GM19372 (cell line): ENCODE data around the gene SRMS.

Experiments used
- ATAC-seq: cut with Tn5 transposase; IDR thresholded peaks from one replicate; pipeline ENCODE4 v1.9.1; 2021; ENCODE audit warnings: mild to moderate bottlenecking, low read depth, moderate library complexity; ENCODE audit not compliant: unreplicated experiment

SRMS gene

DNA sequence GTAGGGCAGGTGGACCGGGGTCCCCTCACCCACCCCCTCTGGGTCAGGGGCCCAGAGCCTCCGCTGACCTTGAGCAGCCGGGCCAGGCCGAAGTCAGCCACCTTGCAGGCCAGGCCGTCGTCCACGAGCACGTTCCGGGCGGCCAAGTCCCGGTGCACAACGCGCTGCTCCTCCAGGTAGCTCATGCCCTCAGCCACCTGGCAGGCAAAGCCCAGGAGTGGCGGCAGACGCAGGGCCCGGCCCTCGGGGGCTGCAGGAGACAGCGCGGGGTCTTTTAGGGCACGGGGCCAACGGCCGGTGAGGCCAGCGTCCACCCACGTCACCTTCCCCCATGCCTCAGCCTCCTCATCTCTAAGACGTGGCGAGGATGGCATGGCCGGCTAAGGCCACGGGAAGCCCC, 6.2 kb downstream of the SRMS start:
- no peak for ATAC-seq

DNA sequence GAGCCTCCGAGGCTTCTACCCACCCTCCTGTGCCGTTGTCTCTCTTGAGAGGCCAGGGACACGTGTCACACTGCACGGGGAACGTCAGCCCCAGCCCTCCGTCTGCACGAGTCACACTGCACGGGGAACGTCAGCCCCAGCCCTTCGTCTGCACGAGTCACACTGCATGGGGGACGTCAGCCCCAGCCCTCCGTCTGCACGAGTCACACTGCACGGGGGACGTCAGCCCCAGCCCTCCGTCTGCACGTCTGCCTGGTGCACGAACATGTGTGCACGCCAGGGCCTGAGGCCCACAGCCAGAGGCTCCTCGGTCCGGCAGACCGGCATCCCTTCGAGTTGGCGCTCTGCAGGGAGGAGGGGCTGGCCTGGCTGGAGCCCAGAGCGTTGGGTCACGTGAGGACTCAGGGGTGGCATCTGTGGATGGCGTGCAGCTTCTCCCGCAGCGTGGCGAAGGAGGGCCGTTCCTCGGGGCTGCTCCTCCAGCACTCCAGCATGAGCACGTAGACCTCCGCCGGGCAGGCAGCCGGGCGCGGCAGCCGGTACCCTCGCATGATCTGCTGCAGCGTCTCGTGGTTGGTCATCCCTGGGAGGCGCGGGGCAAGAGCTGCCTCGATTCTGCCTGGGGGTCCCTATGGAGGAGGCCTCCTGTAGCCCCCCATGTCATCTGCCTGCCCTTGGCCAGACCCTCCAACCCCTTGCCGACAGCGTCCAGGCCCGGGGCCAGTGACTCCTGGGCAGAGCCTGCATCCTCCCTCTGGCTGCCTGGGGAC, 6.9 kb downstream of the SRMS start:
- no peak for ATAC-seq

DNA sequence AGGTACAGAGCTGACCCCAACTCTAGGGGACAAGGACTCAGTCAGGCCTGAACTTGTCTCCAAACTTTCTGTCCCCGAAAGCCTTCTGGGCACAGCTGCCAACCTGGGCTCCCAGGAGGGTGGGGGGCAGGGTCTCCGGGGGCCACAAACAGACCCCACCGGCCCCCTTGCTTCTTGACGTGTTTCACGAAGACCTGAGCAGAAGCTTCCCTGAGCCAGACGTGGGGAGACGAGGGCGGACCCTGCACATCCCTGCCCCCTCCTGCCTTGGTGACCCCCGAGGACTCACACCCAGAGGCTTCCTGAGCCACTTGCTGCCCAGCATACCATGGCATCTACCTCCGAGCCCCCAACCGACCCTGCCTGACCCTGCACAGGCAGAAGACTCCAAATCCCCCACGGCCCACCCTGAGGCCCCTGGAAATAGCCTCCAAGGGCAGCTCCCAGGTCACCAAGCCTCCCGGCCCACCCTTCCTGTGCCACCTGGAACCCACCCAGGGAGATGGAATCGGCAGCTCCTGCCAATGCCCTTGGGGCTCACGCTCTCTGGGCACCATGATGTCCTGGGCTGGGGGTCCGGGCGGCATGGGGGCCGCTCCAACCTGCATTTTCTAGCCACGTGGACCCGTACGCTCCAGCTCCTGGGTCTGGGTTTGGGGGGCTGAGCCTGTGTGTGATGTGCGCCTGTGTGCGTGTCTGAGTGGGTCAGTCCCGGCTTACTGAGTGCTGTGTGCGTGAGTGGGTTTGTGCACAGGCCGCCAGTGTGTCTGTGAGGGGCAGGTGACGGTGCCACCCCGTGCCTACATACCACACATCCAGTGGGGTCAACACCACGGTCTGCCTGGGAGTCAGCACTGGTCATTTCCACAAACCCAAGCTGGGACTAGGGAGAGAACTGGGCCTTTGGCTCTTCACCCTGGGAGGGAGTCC, 7.8 kb downstream of the SRMS start:
- no peak for ATAC-seq

DNA sequence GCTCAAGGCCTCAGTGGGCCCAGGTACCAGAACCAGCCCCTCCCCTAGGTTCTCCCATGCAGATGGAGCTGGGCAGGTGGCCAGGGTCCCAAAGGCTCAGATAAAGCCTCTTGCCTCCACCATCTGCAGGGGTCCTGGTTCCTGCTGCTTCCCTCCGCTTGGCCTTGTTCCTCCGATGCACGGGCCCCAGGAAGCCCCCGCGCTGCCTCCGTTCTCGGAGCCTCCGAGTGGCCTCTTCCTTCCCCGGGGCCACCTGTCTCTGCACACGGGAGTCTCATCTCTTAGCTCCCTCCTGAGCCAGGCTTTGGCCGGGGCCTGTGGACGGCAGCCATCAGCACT, 8.5 kb downstream of the SRMS start:
- ATAC-seq, result no peak

DNA sequence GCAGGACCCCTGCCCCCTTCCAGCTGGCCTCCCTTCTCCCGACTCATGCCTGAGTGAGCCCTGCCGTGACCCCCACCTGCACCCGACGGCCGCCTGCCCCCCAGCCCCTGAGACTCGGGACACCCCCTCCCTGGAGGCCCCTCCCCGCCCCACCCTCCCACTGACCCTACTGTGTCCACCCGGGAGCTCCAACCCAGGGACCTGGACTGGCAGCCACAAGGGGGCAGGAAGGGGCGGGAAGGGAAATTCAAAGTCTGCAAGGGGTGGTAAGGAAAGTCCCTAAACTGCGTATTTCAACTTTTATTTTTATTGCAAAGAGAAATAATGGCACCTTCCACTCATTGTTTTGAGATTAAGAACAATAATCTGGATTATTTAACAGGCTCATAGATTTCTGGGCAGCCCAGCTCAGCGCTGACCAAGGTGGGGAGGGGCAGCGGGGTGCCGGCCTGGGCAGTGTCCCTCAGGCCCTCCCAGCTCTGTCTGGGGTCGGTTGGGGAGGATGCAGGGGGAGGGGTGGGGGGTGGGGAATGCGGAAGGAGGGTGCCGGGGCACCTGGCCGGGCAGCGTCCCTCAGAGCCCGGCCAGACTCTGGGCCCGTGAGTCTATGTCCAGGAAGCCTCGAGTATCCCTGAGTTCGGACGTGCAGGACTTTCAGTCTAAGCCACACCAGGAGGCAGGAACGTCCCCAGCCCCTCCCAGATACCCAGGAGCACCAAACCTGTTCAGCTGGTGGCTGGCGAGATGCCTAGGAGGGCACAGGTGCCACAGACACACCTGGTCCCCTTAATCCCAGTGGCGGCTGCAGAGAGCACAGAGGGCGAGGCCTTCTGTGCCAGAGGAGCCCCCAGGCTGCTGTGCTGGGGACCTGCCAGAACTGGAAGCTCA, 9.1 kb downstream of the SRMS start:
- ATAC-seq, result no peak

DNA sequence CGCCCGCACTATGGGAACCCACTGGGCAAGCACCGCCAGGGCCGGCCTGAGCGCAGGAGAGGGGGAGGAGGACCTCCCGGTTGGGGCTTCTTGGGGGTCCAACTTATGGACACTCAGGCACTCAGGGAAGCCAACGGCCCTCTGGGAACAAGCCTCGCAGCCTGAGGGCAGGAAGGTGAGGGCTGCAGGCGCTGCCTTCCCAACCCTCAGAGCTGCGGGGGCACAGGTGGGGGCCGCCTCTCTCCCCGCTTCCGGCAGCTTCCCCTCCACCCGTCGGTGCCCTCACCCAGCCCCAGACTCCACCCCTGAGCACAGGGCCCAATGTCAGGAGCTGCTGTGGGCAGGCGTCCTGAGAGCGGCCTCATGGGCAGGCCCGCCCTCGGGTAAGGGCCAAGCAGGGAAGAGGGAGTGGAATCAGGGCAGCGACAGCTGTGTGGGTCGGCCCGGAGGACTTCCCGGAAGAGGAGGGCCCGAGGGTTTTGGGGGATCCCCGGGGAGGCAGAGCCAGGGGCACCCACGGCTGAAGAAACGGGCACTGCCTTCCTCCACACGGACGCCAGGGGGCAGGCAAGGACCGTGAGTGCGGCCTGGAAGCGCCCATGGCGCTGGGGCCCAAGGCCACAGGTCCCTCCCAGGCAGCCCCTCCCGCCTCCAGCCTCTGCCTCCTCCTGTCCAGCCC, 9.9 kb downstream of the SRMS start:
- peak; percentile 85 for ATAC-seq

DNA sequence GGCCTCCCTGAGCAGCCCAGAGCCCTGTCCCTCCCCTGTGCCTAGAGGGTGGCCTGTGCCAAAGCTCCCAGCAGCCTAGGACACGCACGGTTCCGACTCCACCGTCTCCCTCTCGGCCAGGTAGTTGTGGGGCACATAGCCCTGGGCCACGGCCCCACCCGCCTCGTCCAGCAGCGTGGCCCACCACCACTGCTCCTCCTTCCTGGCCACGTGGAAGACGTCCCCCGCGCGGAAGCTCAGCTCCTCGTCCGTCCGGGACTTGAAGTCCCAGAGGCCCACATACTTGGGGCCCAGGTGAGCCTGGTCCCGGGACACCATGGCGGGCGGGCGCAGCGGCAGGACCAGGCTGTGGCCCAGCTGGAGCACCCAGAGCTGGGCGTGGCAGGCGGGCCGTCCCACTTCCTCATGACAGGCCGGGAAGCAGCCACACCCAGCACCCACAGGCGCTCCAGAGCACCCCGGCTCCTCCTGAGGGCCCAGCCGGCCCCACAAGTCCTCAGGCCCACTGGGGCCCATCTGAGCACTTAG, 10.5 kb downstream of the SRMS start, which contains the start of gene PTK6:
Gene PTK6 (minus strand): TSS at position 380 of the 528 bp plus-strand sequence. CDS start 62 bp downstream, at position 318.
- ATAC-seq, result no peak

DNA sequence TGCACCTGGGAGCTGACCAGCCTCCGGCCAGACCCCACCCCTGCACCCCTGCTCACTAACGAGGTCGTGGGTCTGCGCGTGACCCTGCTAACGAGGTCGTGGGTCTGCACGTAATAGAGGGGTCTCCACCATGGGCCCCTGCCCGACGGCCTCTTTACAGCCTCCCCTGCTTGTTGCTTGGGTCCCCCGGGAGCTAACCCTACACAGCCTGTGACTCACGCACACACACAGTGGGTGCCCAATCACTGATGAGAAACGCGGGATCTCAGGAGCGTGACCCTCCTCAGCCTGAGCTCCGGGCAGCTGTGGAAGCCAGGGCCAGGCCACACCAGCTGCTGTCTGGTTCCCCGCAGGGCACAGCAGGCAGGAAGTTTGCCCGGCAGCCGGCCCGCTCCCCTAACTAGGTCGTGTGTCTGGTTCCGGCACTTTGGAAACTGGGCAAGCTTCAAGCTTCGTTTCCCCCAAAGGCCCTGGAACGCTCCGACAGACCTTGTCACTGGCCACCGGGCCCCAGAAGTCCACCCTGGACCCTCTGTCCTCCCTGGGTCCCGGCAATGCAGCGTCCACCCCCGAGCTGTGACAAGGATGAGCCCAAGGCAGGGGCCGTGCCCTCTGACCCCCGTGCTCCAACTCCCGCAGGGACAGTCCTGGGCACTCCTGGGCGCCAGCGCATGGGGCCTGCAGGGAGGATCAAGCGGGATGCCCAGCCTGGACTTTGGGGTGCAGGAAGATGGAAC, 11.1 kb downstream of the SRMS start:
- no peak for ATAC-seq

DNA sequence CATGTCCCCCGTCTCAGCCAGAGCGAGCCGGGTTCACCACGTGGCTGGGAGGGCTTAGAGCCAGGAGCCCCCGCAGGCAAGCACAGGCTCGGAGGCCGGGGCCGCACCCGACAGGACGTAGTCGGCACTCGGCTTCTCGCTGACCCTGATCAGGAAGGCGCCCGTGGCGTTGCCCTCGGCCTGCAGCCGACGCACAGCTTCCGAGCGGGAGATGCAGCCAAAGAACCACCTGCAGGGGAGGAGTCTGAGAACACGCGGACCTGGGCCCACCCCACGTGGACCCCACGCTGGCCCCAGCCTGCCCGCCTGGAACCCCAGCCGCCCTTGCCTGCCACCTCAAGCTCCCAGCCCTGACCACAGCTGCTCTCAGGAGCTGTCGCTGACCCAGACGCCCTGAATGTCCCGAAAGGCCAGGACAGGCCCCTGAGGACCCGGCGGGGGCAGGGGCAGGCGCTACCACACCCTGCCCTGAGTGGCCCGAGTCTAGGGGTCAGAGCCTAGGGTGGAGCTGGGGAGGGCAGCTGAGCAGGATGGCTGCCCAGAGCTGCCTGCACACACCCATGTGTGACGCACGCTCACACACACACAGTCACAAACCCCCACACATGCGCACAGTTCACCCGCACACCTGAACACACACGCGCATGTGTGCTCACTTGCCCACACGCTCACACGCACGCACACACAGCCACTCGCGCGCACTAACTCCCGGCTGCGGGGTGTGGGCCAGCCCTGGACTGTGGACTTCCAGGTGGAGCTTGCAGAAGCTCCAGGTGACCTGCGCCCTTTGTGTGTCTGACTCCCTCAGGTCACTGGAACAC, 12.5 kb downstream of the SRMS start:
- no peak for ATAC-seq

DNA sequence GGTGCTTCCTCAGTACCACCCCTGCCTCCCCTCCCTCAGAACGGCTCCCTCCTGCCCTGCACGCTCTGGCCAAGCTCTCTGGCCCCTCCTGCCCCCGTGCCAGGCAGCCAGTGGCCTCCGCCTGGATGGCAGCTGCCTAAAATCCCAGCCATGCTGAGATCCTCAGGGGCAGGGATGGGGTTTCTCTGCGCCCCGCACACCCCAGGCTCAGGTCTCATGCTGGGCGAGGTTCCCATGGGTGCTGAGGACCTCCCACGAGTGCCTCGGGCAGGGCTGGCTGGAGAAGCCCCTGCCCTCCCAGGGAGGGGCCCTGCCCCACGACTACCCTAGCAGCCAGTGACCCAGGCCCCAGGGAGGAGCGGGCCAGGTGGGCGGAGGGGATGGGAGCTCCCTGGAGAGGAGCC, 13.1 kb downstream of the SRMS start:
- no peak for ATAC-seq

DNA sequence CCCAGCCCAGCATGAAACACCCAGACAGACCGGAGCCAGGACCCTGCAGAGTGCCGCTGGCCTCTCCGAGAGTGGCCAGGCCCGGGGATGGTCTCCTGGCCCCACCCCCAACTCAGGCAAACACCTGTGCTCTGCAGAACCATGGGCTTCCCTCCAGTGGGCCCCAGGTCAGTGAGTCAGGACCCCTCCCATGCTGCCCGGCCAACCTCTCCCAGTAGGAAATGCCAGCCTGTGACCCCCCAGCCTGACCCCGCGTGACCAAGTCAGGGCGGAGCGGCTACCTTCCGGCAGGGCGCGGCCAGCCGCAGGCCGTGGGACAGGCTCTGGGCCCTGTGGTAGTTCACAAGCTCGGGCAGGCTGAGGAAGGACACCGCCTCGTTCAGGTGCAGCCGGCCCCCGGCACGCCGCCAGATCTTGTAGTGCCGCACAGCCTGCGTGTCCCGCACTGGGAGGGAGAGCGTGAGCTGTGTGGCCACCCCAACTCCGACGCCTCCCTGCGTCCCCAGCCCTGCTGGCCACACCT, 13.6 kb downstream of the SRMS start:
- ATAC-seq, result no peak

DNA sequence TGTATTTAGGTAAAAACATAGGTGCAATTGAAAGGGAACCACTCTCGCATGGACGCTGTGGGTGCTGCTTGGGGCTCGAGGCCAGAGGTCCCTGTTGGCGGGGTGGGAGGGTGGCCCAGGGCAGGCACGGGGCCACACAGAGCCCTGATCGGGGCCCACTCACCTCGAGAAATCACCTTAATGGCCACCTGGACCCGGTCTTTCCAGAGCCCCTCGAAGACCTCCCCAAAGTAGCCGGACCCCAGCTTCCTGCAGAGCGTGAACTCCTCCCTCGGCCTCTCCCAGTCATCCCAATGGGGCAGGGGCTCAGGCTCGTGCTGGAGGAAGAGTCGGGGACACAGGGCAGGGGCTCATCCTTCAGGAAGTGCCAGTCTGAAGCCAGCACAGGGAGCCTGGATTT, 14.2 kb downstream of the SRMS start:
- ATAC-seq, result no peak

DNA sequence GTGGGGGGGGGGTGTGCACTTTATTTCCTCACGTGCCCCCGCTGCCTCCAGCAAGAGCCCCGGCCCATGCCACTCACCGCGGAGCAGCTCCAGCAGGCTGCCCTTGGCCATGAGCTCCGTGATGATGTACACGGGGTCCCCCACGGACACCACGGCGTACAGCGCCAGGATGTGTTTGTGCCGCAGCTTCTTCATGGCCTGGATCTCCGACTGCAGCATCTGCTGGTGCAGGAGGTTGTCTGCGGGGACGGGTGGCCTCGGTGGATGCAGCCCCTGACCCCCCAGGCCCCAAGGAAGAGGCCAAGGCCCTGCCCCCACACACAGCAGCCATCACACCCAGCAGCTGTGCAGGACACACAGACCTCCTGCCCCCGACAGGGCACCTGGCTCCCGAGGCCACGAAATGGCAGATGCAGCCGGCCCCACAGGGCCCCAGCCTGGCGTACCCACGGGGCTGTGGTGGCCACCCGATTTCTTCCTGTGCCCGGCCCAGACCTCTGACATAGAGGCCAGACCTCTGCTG, 15.0 kb downstream of the SRMS start:
- ATAC-seq, result no peak

DNA sequence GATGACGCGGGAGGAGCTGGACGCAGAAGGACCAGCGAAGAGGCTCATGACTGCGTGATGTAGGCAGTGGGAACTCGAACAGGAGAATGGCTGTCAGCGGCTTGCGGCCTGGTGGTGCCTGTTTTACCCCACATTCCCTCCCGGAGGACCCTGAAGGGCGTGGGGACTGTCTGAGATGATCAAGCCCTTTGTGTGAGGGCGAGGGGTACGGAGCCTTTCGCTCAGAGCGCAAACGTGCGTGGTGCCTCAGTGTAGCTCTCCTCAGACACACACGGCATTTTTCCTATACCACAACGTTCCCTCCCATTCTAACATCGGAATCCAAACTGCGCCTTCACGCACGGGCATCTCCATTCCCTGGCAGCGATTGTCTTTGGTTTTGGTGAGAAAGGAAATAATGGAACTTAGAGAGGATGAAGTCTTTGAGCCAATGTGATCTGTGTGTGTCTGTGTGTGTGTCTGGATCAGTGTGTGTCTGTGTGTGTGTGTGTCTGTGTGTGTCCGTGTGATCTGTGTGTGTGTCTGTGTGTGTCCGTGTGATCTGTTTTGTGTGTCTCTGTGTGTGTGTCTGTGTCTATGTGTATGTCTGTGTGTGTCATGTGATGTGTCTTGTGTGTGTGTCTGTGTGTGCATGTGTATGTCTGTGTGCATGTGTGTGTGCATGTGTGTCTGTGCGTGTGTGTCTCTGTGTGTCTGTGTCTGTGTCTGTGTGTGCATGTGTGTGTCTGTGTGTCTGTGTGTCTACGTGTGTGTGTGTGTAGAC, 15.7 kb downstream of the SRMS start:
- ATAC-seq, result no peak

DNA sequence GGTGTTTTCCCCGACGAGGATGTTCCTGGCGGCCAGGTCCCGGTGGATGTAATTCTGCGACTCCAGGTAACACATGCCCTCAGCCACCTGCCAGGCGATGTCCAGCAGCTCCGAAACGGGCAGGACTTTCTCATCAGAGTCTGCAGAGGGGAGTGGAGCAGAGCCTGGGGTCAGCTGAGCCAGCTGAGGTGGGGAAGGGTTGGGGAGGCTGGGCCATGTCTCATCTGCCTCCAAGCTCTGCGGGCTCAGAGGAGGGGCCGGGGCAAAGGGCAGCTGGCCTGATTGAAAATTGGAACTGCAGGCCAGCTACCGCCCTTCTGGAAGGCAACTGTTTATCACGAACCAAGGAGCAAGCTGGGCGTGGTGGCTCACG, 16.8 kb downstream of the SRMS start:
- no peak for ATAC-seq

DNA sequence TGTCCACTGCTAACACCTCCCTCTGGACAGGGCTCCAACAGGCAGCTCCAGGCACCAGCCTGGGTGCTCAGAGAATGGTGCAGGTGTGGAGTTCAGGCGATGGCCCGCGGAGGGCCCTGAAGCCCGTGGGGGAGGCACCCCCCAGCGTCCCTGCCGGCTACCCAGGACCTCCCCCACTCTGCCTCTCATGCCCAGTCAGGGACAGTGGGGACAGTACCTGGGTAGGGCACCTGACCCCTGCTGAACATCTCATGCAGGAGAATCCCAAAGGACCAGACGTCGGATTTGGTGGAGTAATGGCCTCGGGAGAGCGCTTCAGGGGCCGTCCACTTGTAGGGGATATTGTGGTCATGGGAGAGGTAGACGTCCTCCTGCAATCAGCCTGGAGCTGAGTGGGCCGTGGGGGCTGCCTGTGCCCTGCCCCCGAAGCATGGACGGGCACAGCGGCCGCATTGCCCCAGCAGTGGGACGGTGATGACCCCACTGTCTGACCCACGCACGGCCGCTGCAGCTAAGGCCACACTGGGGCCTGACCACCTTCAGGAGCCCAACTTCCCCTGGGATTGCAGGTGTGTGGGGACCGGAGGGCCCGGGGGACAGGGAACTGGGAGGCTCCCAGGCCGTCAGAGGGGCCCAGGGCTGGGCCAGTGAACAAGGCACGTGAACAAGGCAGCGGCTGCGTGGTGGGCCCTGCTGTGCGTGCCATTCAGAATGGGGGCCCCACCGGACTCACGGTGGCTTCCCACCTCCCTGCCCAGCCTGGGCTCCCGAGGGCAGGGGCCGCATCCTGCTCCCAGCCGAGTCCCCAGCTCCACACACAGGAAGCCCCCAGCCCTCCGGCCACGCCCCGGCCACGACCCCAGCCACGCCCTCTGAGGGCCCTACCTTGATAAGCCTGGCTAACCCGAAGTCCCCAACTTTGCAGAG, 17.4 kb downstream of the SRMS start:
- no peak for ATAC-seq
